ENCODE results near the gene NR5A1.
A peak's percentile ranks its signal among the peaks of the same experiment; 100 is the strongest.

DNA sequence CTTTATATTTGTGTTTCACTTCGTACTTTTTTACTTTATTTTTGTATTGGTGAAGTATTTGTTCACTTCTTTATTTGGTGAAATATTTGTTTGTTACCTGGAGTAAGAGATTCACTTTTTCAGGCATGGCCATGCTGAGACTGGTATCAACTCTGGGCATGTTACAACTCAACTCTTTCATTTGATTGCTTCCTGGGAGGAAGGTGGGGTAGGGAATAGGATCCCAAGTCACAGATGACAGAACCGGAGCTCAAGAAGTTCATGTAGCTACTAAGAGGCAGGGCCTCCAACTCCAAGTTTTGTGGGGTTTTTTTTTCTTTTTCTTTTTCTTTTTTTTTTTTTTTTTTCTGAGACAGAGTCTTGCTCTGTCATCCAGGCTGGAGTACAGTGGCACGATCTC lies 63.0 kb downstream of the NR5A1 start:
- TF ChIP-seq CTCF (IDR thresholded peaks at IDR 0.05) (no peak), POLR2AphosphoS5 (IDR thresholded peaks at IDR 0.05; ENCODE audit: insufficient read depth in 1 of 2, low read depth in 1 of 2) (peak in 1 of 2 donors; percentile 16), POLR2A (IDR thresholded peaks at IDR 0.05) (no peak)

Measured in vagina (tissue), 2 donors.